HEK293T (cell line): ENCODE results near the gene FAM131C.

Experiments used
- CTCF ChIA-PET: fragments of 350-600 bp; formaldehyde crosslinking; extraction: SDS; loops from one replicate; lab custom pipeline; 2021; ENCODE audit warnings: antibody characterized with exemption, inconsistent platforms; lab: Yijun Ruan, JAX
- POLR2A ChIA-PET: fragments of 350-600 bp; formaldehyde crosslinking; extraction: SDS; loops from one replicate; lab custom pipeline; 2020; ENCODE audit warnings: antibody characterized with exemption, inconsistent platforms; lab: Yijun Ruan, JAX
- DNase-seq: peaks from one replicate; pipeline ENCODE4 v3.0.0; 2012; ENCODE audit warnings: mixed read lengths; ENCODE audit errors: extremely low spot score
- ARNT ChIP-seq: fragments of 450-650 bp; IDR thresholded peaks from 2 replicates; pipeline ENCODE4 v1.6.1; 2017; ENCODE audit warnings: mild to moderate bottlenecking
- BHLHE40 ChIP-seq: fragments of 450-650 bp; IDR thresholded peaks from 2 replicates; pipeline ENCODE4 v1.6.1; 2016; ENCODE audit warnings: mild to moderate bottlenecking, moderate library complexity, borderline replicate concordance
- CTBP1 ChIP-seq: fragments of 450-650 bp; IDR thresholded peaks from 2 replicates; pipeline ENCODE4 v1.6.1; 2016; ENCODE audit warnings: borderline replicate concordance
- ELF4 ChIP-seq: fragments of 450-650 bp; IDR thresholded peaks from 2 replicates; pipeline ENCODE4 v1.6.1; 2017; ENCODE audit warnings: antibody characterized with exemption
- FOXA1 ChIP-seq: fragments of 450-650 bp; IDR thresholded peaks from 2 replicates; pipeline ENCODE4 v1.6.1; 2016; ENCODE audit warnings: mild to moderate bottlenecking
- FOXK2 ChIP-seq: fragments of 450-650 bp; IDR thresholded peaks from 2 replicates; pipeline ENCODE4 v1.6.1; 2016; ENCODE audit warnings: mild to moderate bottlenecking
- FOXM1 ChIP-seq: fragments of 450-650 bp; IDR thresholded peaks from 2 replicates; pipeline ENCODE4 v1.6.1; 2017; ENCODE audit warnings: mild to moderate bottlenecking, borderline replicate concordance
- HDGF ChIP-seq: fragments of 450-650 bp; IDR thresholded peaks from 2 replicates; pipeline ENCODE4 v1.6.1; 2017; ENCODE audit warnings: antibody characterized with exemption, borderline replicate concordance
- L3MBTL2 ChIP-seq: fragments of 450-650 bp; conservative IDR thresholded peaks from 2 replicates; pipeline ENCODE4 v1.6.1; 2016; ENCODE audit warnings: mild to moderate bottlenecking
- LEF1 ChIP-seq: fragments of 450-650 bp; IDR thresholded peaks from 2 replicates; pipeline ENCODE4 v1.6.1; 2017; ENCODE audit warnings: mild to moderate bottlenecking, borderline replicate concordance
- NFRKB ChIP-seq: fragments of 450-650 bp; IDR thresholded peaks from 2 replicates; pipeline ENCODE4 v1.6.1; 2016; ENCODE audit warnings: mild to moderate bottlenecking, moderate library complexity
- SP1 ChIP-seq: fragments of 450-650 bp; IDR thresholded peaks from 2 replicates; pipeline ENCODE4 v1.6.1; 2017
- SUZ12 ChIP-seq: fragments of 450-650 bp; IDR thresholded peaks from 2 replicates; pipeline ENCODE4 v1.6.1; 2016; ENCODE audit warnings: mild to moderate bottlenecking
- TARDBP ChIP-seq: fragments of 450-650 bp; IDR thresholded peaks from 2 replicates; pipeline ENCODE4 v1.6.1; 2016
- ZNF384 ChIP-seq: fragments of 450-650 bp; IDR thresholded peaks from 2 replicates; pipeline ENCODE4 v1.6.1; 2016
- TF ChIP-seq, protein P1 (sequence below): fragments of 450-650 bp; IDR thresholded peaks from 2 replicates; pipeline ENCODE4 v1.6.1; 2016

Gene FAM131C

DNA sequence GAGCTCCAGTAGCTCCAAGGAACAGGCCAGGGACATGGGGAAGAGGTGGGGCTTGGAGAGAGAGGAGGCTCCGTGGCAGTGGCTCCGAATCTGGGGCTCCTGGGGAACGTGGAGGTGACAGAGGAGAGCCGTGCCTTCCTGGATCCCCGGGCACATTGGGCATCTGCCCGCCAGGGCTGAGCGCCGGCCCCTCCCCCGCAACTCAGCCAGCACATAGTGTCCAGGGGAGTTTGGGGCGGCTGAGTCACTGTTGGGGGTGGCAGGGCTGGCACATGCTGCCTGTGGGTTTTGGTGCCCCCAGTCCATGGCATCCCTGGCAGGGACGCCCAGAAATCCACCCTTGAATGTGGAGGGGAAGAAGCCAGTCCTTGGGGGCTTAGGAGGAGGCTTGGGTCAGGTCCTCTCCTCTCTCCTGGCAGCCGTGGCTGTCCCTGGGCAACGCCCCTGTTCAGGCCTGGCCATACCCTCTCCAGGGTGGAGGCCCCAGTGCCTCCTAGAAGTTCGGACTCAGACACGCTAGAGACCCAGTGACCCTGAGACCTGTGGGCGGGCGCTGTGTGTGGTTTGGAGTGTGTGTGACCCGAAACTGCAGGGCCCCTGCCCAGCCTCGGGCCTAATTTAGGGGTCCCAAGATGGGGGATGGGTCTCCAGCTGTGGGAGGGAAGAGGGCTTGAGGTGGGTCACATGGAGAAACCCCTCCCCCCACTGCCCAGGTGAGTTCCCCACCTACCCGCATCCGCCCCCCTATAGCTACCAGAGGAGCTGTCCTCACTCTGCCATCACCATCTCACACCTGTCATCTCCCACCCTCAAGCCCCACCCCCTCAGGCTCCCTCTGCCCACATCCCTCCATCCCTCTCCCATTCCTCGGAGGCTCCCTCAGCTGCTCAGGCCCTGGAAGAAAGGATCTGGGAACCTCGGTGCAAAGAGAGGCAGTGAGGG is 57.2 kb downstream of the FAM131C start:
- no peak for TF ChIP-seq BHLHE40
- no peak for TF ChIP-seq L3MBTL2
- no peak for TF ChIP-seq ARNT
- TF ChIP-seq FOXK2 = no peak
- TF ChIP-seq CTBP1 = no peak
- TF ChIP-seq LEF1 = no peak
- TF ChIP-seq, protein P1, sequence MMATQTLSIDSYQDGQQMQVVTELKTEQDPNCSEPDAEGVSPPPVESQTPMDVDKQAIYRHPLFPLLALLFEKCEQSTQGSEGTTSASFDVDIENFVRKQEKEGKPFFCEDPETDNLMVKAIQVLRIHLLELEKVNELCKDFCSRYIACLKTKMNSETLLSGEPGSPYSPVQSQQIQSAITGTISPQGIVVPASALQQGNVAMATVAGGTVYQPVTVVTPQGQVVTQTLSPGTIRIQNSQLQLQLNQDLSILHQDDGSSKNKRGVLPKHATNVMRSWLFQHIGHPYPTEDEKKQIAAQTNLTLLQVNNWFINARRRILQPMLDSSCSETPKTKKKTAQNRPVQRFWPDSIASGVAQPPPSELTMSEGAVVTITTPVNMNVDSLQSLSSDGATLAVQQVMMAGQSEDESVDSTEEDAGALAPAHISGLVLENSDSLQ = no peak
- no peak for TF ChIP-seq ZNF384
- no peak for TF ChIP-seq FOXA1
- TF ChIP-seq SP1 = no peak
- no peak for TF ChIP-seq NFRKB
- TF ChIP-seq ELF4 = no peak
- TF ChIP-seq TARDBP = no peak
- no peak for TF ChIP-seq FOXM1
- no peak for TF ChIP-seq SUZ12
- CTCF ChIA-PET = interaction anchor here (0.6 kb wide), 1 partner anchor 221 kb away, joined by 3 read pairs; no protein-coding TSS in a partner anchor
- POLR2A ChIA-PET = no interaction called here
- no peak for DNase-seq

GRCh38 chr1:16015491-16015890 is 58.0 kb downstream of the FAM131C start:
- TF ChIP-seq TARDBP (no peak), BHLHE40 (no peak), SUZ12 (no peak), L3MBTL2 (no peak), HDGF (no peak), CTBP1 (no peak), NFRKB (no peak), ARNT (no peak), ZNF384 (no peak), FOXM1 (no peak), FOXA1 (no peak), SP1 (no peak), LEF1 (no peak), ELF4 (no peak), FOXK2 (no peak)
- TF ChIP-seq, protein P1 = no peak
- DNase-seq = no peak
- CTCF ChIA-PET = no interaction called here
- POLR2A ChIA-PET = no interaction called here

GRCh38 chr1:16014509-16015482 is 58.7 kb downstream of the FAM131C start:
- DNase-seq = no peak
- TF ChIP-seq ELF4 = no peak
- POLR2A ChIA-PET = interaction anchor here (1.0 kb wide), 1 partner anchor 39 kb away, joined by 3 read pairs; the partner anchor contains the start of gene ZBTB17
- CTCF ChIA-PET = no interaction called here

DNA sequence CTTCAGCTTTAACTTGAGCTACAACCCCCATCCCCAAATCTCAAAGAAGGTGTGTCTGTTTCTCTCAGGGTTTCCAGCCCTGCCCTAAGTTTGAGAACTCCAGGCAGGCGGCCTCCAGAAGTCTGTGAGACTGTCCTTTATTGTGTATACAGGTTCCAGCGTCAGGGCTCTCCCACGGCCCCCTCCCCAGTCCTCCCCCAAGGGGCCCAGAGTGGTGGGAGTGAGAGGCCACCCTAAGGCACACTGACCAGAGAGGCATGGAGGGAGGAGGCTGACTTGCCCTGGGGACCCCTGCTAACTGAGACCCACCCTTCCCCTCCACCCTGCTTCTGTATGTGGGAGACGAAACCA is 59.6 kb downstream of the FAM131C start:
- no peak for DNase-seq
- POLR2A ChIA-PET = no interaction called here
- CTCF ChIA-PET = no interaction called here
- no peak for TF ChIP-seq LEF1
- no peak for TF ChIP-seq ZNF384
- no peak for TF ChIP-seq L3MBTL2
- TF ChIP-seq, protein P1 = no peak
- no peak for TF ChIP-seq SP1
- TF ChIP-seq HDGF = no peak
- no peak for TF ChIP-seq ELF4
- TF ChIP-seq FOXA1 = no peak
- no peak for TF ChIP-seq FOXM1
- TF ChIP-seq TARDBP = no peak
- TF ChIP-seq CTBP1 = no peak

GRCh38 chr1:16013220-16013907 is 60.1 kb downstream of the FAM131C start:
- CTCF ChIA-PET = no interaction called here
- no peak for DNase-seq
- POLR2A ChIA-PET = no interaction called here
- TF ChIP-seq L3MBTL2 (no peak), HDGF (no peak), LEF1 (no peak)
- TF ChIP-seq, protein P1 = no peak
